KOPT-K1 (cell line): ENCODE measurements around the gene OR51S1.
"Not testable (repeated sequence)": the region's sequence is repeated elsewhere in the genome, so short reads cannot be mapped to it uniquely, and the experiment has no call there.

Experiments used
- H3K27ac ChIP-seq: fragments of 200-600 bp; sonication (generic); 2 replicates; pipeline ENCODE4 v1.5.1; 2016; ENCODE audit warnings: antibody characterized with exemption, mild to moderate bottlenecking, low read depth, low read length; ENCODE audit not compliant: poor library complexity, severe bottlenecking
- H3K36me3 ChIP-seq: fragments of 200-600 bp; sonication (generic); 2 replicates; pipeline ENCODE4 v1.5.1; 2017; ENCODE audit warnings: antibody characterized with exemption, mild to moderate bottlenecking, low read length, moderate library complexity; ENCODE audit not compliant: insufficient read depth
- H3K9me3 ChIP-seq: fragments of 200-600 bp; sonication (generic); 2 replicates; pipeline ENCODE4 v1.5.1; 2017; ENCODE audit warnings: antibody characterized with exemption, low read length, mild to moderate bottlenecking; ENCODE audit not compliant: insufficient read depth, poor library complexity, severe bottlenecking

The OR51S1 gene, protein sequence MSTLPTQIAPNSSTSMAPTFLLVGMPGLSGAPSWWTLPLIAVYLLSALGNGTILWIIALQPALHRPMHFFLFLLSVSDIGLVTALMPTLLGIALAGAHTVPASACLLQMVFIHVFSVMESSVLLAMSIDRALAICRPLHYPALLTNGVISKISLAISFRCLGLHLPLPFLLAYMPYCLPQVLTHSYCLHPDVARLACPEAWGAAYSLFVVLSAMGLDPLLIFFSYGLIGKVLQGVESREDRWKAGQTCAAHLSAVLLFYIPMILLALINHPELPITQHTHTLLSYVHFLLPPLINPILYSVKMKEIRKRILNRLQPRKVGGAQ

DNA sequence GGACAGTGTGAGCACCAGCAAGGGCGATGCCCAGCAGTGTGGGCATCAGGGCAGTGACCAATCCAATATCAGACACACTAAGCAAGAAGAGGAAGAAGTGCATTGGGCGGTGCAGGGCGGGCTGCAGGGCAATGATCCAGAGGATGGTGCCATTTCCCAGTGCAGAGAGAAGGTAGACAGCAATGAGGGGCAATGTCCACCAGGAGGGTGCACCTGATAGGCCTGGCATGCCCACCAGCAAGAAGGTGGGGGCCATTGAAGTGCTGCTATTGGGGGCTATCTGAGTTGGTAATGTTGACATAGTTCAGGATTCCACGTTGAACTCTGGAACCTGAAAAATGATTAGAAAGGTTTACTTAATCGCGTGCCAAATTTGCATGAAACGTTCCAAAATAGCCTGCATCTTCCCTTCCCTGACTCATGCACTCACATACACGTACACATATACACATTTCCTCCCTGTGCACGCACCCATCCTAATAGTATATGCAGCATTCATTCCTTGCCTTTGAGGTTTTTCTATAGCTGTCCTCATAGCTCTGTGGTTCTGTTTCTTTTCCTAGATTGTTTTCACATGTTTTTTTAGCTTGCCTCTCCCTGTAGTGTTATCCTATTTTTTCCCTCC is at the start of gene OR51S1:
Gene OR51S1 (minus strand): TSS at position 301 of the 625 bp plus-strand sequence. CDS start 0 bp downstream, at position 301.
- Histone ChIP-seq H3K36me3 (no peaks in the 10 kb centered on the region), H3K9me3 (no peaks in the 10 kb centered on the region), H3K27ac (no peak within 1 kb of the TSS)

DNA sequence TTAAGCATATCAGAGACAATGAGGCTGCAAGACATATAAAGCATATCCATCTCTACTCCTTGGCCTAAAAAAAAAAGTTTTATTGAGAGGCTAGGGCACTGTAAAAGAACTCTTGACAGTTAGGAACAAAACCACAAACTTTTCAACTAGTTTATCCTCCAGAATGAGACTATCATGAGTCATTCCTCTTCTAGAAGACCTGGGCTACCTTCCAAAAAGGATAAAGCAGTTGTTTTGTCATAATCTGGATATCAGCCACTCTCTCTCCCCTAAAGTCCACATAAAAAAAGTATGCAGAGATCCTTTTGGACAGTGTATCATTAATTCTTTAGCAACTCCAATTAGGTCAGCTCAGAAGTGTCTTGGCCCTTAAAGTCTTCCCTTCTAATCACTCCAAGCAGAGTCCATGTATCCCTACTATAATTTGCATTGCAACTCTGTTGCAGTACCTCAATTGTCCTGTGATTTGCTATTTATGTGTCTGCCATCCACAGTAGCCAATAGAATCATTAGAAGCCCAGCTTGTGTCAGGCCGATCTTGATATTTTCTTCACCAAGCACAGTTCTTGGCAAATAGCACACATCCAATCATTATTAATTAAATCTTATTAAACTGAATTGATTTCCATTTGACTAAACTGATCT is 43.1 kb upstream of the OR51S1 start:
- Histone ChIP-seq H3K9me3 (no peaks in the 10 kb centered on the region), H3K27ac (no peak overlapping the region), H3K36me3 (no peaks in the 10 kb centered on the region)

DNA sequence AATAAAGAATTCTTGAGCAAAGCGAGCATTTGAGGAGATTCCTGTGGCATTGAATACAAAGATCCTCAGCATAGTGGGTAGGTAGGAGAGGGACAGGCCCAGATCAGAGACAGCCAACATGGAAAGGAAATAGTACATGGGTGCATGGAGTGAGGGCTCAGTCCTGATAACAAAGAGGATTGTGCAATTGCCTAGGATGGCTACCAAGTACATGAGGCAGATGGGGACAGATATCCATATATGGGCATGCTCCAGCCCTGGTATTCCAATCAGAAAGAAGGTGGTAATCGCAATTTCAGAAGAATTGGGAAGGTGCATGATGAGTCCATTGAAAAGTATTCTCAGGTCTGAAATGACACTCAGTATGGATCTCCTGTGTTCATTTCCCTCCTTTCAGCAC is 41.3 kb upstream of the OR51S1 start:
- no peak overlapping the region for H3K27ac ChIP-seq
- no peaks in the 10 kb centered on the region for H3K36me3 ChIP-seq
- H3K9me3 ChIP-seq, result no peaks in the 10 kb centered on the region

DNA sequence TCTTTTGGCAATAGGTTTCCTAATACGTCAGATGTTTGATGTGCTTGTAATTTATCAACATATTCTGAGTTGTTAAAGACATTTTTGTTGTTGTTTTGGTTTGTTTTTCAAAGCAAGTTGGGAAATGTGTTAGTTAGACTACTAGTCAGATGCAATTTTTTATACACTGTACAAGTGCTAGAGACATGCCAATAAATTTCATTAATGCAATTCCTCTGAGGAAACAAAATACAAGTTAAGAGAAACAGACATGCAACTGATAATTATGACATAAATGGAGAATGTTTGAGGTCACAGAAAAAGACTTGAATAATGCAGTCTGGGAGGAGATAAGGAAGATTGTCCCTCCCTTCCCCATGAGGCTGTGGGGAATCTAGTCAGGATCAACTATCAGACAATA is 38.6 kb upstream of the OR51S1 start:
- Histone ChIP-seq H3K9me3 (no peaks in the 10 kb centered on the region), H3K36me3 (no peaks in the 10 kb centered on the region), H3K27ac (no peak overlapping the region)

DNA sequence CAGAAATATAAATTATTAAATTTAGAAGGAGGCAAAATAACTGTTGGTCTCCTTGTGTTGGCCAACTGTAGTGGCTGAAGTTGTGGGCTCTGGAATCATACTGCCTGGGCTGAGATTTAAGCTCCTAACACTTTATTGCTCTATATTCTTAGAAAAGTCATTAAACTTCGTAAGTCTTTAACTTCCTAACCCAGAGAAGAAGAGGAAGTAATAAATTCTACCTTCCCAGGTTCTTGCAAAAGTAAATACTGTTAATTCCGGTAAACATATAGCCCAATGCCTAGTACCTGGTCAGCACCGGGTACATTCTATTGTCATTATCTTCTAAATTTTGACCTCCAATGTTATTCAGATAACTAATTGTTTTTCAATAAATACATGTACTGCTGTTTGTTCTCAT is 37.2 kb upstream of the OR51S1 start:
- H3K9me3 ChIP-seq, result no peaks in the 10 kb centered on the region
- H3K27ac ChIP-seq, result no peak overlapping the region
- no peaks in the 10 kb centered on the region for H3K36me3 ChIP-seq

DNA sequence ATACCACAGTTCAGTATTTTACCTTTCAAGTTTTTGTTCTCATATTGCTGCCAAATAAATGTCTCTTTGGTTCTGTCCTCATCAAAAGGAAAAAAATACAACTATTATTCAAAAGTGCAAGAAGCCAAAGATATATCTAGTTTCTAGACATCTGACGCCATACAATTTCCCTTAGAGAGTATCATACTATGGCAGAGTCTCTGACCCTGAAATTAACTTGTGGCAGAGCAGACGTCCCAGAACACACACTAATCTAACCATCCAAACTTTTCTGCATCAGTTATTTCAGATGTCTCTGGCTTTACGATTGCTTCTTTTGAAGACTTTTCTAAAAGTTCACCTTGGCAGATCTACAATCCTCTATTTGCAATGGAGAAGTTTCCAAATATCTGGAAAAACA is 35.4 kb upstream of the OR51S1 start:
- no peaks in the 10 kb centered on the region for H3K36me3 ChIP-seq
- no peak overlapping the region for H3K27ac ChIP-seq
- no peaks in the 10 kb centered on the region for H3K9me3 ChIP-seq

DNA sequence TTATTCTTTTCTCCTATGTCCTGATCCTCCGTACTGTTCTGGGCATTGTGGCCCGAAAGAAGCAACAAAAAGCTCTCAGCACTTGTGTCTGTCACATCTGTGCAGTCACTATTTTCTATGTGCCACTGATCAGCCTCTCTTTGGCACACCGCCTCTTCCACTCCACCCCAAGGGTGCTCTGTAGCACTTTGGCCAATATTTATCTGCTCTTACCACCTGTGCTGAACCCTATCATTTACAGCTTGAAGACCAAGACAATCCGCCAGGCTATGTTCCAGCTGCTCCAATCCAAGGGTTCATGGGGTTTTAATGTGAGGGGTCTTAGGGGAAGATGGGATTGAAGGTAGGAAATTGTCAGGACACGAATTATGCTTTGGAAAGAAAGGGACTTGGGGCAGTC is 33.5 kb upstream of the OR51S1 start:
- Histone ChIP-seq H3K9me3 (no peaks in the 10 kb centered on the region), H3K27ac (no peak overlapping the region), H3K36me3 (no peaks in the 10 kb centered on the region)

DNA sequence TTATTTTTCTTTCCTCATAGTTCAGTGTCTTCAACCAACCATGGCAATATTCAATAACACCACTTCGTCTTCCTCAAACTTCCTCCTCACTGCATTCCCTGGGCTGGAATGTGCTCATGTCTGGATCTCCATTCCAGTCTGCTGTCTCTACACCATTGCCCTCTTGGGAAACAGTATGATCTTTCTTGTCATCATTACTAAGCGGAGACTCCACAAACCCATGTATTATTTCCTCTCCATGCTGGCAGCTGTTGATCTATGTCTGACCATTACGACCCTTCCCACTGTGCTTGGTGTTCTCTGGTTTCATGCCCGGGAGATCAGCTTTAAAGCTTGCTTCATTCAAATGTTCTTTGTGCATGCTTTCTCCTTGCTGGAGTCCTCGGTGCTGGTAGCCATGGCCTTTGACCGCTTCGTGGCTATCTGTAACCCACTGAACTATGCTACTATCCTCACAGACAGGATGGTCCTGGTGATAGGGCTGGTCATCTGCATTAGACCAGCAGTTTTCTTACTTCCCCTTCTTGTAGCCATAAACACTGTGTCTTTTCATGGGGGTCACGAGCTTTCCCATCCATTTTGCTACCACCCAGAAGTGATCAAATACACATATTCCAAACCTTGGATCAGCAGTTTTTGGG is 33.0 kb upstream of the OR51S1 start, which contains the start of gene OR51T1:
Gene OR51T1 (plus strand): TSS at position 41 of the 641 bp plus-strand sequence. CDS start 0 bp downstream, at position 41.
- Histone ChIP-seq H3K9me3 (no peaks in the 10 kb centered on the region), H3K27ac (no peak within 1 kb of the TSS), H3K36me3 (no peaks in the 10 kb centered on the region)

DNA sequence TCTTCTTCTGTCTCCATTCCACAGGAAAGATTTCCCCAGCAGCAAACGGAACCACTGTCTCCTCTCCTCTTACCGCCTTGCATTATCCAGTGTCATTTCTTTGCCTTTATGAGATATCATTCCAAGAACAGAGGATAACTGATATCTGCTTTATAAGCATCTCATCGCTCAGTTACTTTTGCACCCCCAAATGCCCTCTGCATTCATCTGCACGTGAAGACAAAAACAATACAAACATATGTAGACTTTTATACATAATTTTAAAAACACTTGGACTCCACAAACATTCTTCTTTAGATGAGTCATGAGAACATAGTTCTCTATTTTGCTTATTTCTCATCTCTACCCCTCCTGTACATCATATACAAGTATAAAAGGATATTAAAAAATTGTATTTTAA is 32.2 kb upstream of the OR51S1 start:
- Histone ChIP-seq H3K27ac (no peak overlapping the region), H3K9me3 (no peaks in the 10 kb centered on the region), H3K36me3 (no peaks in the 10 kb centered on the region)

DNA sequence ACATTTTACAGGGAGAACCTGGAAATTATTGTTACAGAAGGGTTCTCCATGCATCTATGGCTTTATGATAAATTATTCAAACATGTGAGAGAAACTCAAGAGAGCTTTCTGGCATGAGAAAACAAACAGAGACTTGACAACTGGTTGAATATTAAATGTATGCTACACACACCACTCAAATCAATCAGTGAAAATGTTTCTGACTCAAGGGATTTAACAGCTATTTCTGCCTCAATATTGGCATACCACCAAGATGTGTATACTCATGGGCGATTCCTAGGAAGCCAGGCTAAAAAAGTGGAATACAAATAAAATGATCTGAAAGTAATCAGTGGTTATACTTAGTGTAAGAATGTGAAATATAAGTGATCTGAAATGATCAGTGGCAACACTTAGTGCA is 16.8 kb upstream of the OR51S1 start:
- no peaks in the 10 kb centered on the region for H3K9me3 ChIP-seq
- H3K36me3 ChIP-seq, result no peaks in the 10 kb centered on the region
- no peak overlapping the region for H3K27ac ChIP-seq

DNA sequence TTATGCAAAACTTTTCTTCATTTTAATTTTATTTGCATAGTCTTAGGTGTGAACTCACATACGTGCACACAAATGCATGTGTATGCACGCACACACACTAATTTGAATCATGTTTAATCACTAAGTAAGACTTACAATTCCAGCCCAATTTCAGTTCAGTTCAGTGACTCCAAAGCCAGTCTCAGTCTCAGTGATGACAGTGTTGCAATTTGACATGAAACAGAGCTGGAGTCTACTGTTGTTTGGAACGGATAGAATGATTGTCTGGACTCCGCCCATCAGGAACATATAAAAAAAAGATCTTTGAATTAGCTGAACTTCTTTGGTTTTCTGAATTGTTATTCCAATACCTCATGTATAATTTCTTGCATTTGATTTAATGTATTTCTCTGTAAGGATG is 14.9 kb upstream of the OR51S1 start:
- no peaks in the 10 kb centered on the region for H3K36me3 ChIP-seq
- no peaks in the 10 kb centered on the region for H3K9me3 ChIP-seq
- H3K27ac ChIP-seq, result no peak overlapping the region

DNA sequence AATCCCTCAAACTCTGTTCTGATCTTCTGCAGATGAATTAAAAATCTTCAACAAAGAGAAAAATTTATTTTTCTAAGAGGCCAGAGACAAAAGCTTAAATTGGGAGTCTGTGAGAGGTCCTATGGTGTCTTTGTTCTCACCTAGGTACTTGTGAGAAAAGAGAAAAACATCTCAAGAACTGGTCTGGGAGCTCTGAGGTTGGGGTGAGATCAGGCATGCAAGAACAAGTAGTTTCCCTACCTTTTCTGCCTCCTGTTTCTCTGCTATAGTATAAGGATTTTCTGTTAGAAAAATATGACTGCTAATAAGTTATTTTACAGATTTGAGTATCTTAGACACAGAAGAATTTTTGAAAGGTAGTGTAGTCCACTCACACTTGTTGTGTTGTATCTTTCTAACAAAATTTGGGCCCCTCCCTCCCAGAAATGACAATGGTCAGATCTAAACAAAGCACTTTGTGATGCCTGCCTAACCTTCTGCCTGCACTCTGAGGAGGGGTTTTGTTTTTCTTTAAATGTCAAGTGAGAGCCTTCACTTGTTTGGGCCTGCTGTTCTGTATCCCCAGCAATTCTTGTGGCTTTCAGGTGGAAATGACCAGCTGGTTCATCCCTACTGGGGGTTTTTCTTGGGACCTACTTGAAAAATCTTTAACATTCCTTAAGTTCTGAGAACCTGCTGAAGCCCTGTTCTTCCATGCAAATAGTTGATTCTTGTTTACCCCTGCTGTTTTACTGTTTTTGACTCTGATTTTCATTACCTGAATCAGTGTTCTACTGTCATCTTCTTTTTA is 13.6 kb upstream of the OR51S1 start:
- H3K27ac ChIP-seq, result no peak overlapping the region
- no peaks in the 10 kb centered on the region for H3K9me3 ChIP-seq
- no peaks in the 10 kb centered on the region for H3K36me3 ChIP-seq

DNA sequence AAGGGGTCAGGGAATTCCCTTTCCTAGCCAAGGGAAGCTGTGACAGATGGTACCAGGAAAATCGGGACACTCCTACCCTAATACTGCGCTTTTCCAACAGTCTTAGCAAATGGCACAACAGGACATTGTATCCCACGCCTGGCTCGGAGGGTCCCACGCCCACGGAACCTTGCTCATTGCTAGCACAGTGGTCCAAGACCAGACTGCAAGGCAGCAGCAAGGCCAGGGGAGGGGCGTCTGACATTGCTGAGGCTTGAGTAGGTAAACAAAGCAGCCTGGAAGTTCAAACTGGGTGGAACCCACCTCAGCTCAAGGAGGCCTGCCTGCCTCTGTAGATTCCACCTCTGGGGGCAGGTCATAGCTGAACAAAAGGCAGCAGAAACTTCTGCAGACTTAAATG is 5.3 kb upstream of the OR51S1 start:
- not testable (repeated sequence) for H3K27ac ChIP-seq, H3K36me3 ChIP-seq, H3K9me3 ChIP-seq

DNA sequence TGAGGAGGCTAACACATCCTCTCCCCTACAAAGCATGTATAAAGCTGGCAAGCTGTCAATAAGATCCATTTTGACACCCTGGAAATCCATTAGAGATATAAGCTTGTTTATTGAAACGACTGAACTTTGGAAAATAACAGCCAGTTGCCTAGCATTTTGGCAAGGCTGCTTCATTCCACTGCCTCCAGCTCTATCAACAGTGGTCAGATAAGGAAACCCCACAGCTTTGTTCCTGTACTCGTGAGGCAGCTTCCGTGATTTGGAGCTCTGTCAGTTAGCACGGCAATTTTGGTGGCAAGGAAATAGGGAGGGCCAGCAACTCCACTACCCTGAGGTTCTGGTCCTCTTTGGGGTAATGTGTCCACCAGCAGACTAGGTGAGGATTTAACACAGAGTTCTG is 2.0 kb upstream of the OR51S1 start:
- Histone ChIP-seq H3K27ac (no peak overlapping the region), H3K36me3 (no peaks in the 10 kb centered on the region), H3K9me3 (no peaks in the 10 kb centered on the region)
